SK-N-SH (cell line): Measurements from ENCODE around the gene CFAP91. TPM values are rescaled to one million over a fixed set of nuclear protein-coding genes. Genes with fewer than 3 reads are reported as not detected.

Experiments used
- CTCF ChIA-PET: fragments of 300-600, 350-600 bp; formaldehyde crosslinking; extraction: SDS; loops from one replicate; lab custom pipeline; 2021; lab: Yijun Ruan, JAX
- POLR2A ChIA-PET: fragments of 350-600 bp; sonication (Branson Sonifier 250); formaldehyde crosslinking; extraction: SDS; loops from one replicate; lab custom pipeline; 2020; ENCODE audit warnings: antibody characterized with exemption, inconsistent platforms; lab: Yijun Ruan, JAX
- DNase-seq: peaks from one replicate; pipeline ENCODE4 v3.0.0; 2012
- H2AFZ ChIP-seq: fragments of 200-600 bp; sonication (generic); 2 replicates; pipeline ENCODE4 v1.8.1; 2016; ENCODE audit warnings: antibody characterized with exemption, mild to moderate bottlenecking, low read depth
- H3F3A ChIP-seq: fragments of 200-600 bp; sonication (generic); replicated peaks from 2 replicates; pipeline ENCODE3; 2016; ENCODE audit warnings: antibody characterized with exemption, mild to moderate bottlenecking; ENCODE audit not compliant: insufficient read depth
- H3K27ac ChIP-seq, 2 experiments: fragments of 200-500 bp in 1 of 2; fragments of 200-600 bp in 1 of 2; sonication (Bioruptor generic) in 1 of 2; sonication (generic), shearing (Covaris generic) in 1 of 2; 2 replicates each; pipeline versions ENCODE4 v1.5.1 to v1.6.1; 2014 to 2016; ENCODE audit warnings: low read depth in 2 of 2, inconsistent platforms in 1 of 2, low read length in 1 of 2, mild to moderate bottlenecking in 1 of 2, mixed read lengths in 1 of 2
- H3K27me3 ChIP-seq: fragments of 200-600 bp; sonication (generic), shearing (Covaris generic); 2 replicates; pipeline ENCODE4 v1.6.1; 2016; ENCODE audit warnings: mixed run types; ENCODE audit not compliant: insufficient read depth
- H3K36me3 ChIP-seq, 2 experiments: fragments of 200-500 bp in 1 of 2; fragments of 200-600 bp in 1 of 2; sonication (Bioruptor generic) in 1 of 2; sonication (generic) in 1 of 2; replicated peaks in 1 of 2; 2 replicates each; pipeline versions ENCODE3 to v1.5.1; 2014 to 2016; ENCODE audit warnings: low read length in 1 of 2, mild to moderate bottlenecking in 1 of 2; ENCODE audit not compliant: insufficient read depth in 2 of 2, control insufficient read depth in 1 of 2
- H3K4me1 ChIP-seq, 2 experiments: fragments of 200-500 bp in 1 of 2; fragments of 200-600 bp in 1 of 2; sonication (Bioruptor generic) in 1 of 2; sonication (generic), shearing (Covaris generic) in 1 of 2; 2 replicates each; pipeline versions ENCODE4 v1.5.1 to v1.6.1; 2014 to 2016; ENCODE audit warnings: low read depth in 1 of 2, low read length in 1 of 2, mixed run types in 1 of 2; ENCODE audit not compliant: insufficient read depth in 2 of 2, control insufficient read depth in 1 of 2
- H3K4me2 ChIP-seq: fragments of 200-600 bp; sonication (generic), shearing (Covaris generic); 2 replicates; pipeline ENCODE4 v1.6.1; 2017; ENCODE audit warnings: mixed run types
- H3K4me3 ChIP-seq, 2 experiments: fragments of 200-500 bp in 1 of 2; fragments of 200-600 bp in 1 of 2; sonication (Bioruptor generic) in 1 of 2; sonication (generic), shearing (Covaris generic) in 1 of 2; 2 replicates each; pipeline versions ENCODE4 v1.5.1 to v1.8.1; 2014 to 2016; ENCODE audit warnings: low read depth in 2 of 2, inconsistent platforms in 1 of 2, low read length in 1 of 2, mild to moderate bottlenecking in 1 of 2, mixed read lengths in 1 of 2, moderate library complexity in 1 of 2
- H3K79me2 ChIP-seq: fragments of 200-600 bp; sonication (generic); 2 replicates; pipeline ENCODE4 v1.8.1; 2017; ENCODE audit warnings: mild to moderate bottlenecking; ENCODE audit not compliant: insufficient read depth
- H3K9ac ChIP-seq: fragments of 200-600 bp; sonication (generic); 2 replicates; pipeline ENCODE4 v1.6.1; 2017; ENCODE audit warnings: mixed run types
- H3K9me2 ChIP-seq: fragments of 200-600 bp; sonication (generic); 2 replicates; pipeline ENCODE4 v1.6.1; 2017; ENCODE audit warnings: mixed run types
- H3K9me3 ChIP-seq: fragments of 200-600 bp; sonication (generic); 2 replicates; pipeline ENCODE4 v1.6.1; 2017; ENCODE audit warnings: mixed run types, mild to moderate bottlenecking, moderate library complexity
- H4K20me1 ChIP-seq: fragments of 200-600 bp; sonication (generic); 2 replicates; pipeline ENCODE4 v1.6.1; 2017; ENCODE audit warnings: mild to moderate bottlenecking, mixed run types; ENCODE audit not compliant: insufficient read depth
- CHD2 ChIP-seq: fragments of 150-350 bp; IDR thresholded peaks from 2 replicates; pipeline ENCODE4 v1.6.1; 2018; ENCODE audit warnings: low read length; ENCODE audit not compliant: partially characterized antibody
- ELF1 ChIP-seq: IDR thresholded peaks from 2 replicates; pipeline ENCODE4 v1.4.0; 2012
- EP300 ChIP-seq, 2 experiments: IDR thresholded peaks; 2 replicates each; pipeline versions ENCODE4 v1.4.0 to v1.6.1; 2012; ENCODE audit warnings: borderline replicate concordance in 1 of 2, low read depth in 1 of 2, low read length in 1 of 2
- GATA2 ChIP-seq: sonication (generic); formaldehyde crosslinking; IDR thresholded peaks from 2 replicates; pipeline ENCODE4 v1.5.0; 2020; ENCODE audit warnings: mild to moderate bottlenecking, missing genetic modification reagents
- JUND ChIP-seq: IDR thresholded peaks from 2 replicates; pipeline ENCODE4 v1.4.0; 2012
- MEF2A ChIP-seq: IDR thresholded peaks from 2 replicates; pipeline ENCODE4 v1.4.0; 2012; ENCODE audit warnings: low read depth, borderline replicate concordance
- MXI1 ChIP-seq: IDR thresholded peaks from 2 replicates; pipeline ENCODE4 v1.6.1; 2012; ENCODE audit warnings: mild to moderate bottlenecking, low read depth, low read length, improper control_type of control experiment
- NFIC ChIP-seq: IDR thresholded peaks from 2 replicates; pipeline ENCODE4 v1.4.0; 2012; ENCODE audit warnings: borderline replicate concordance
- PBX3 ChIP-seq: IDR thresholded peaks from 2 replicates; pipeline ENCODE4; 2012
- RAD21 ChIP-seq: IDR thresholded peaks from 2 replicates; pipeline ENCODE4 v1.6.1; 2012; ENCODE audit warnings: mild to moderate bottlenecking, low read length
- RXRA ChIP-seq: IDR thresholded peaks from 2 replicates; pipeline ENCODE4 v1.4.0; 2012; ENCODE audit warnings: low read depth, mild to moderate bottlenecking, borderline replicate concordance
- SMC3 ChIP-seq: IDR thresholded peaks from 2 replicates; pipeline ENCODE4 v1.6.1; 2012; ENCODE audit warnings: low read depth, low read length, improper control_type of control experiment
- TAF1 ChIP-seq: IDR thresholded peaks from 2 replicates; pipeline ENCODE4 v1.6.1; 2012; ENCODE audit warnings: low read depth, mild to moderate bottlenecking, low read length, moderate library complexity, borderline replicate concordance
- TCF12 ChIP-seq: IDR thresholded peaks from 2 replicates; pipeline ENCODE4 v1.4.0; 2012
- TEAD4 ChIP-seq: IDR thresholded peaks from 2 replicates; pipeline ENCODE4 v1.4.0; 2012; ENCODE audit warnings: mild to moderate bottlenecking, borderline replicate concordance; ENCODE audit not compliant: insufficient read depth
- USF1 ChIP-seq: IDR thresholded peaks from 2 replicates; pipeline ENCODE4 v1.4.0; 2012; ENCODE audit warnings: low read depth, borderline replicate concordance
- USF2 ChIP-seq: fragments of 150-350 bp; IDR thresholded peaks from 2 replicates; pipeline ENCODE4 v1.6.1; 2017; ENCODE audit warnings: antibody characterized with exemption, low read length, low read depth, borderline replicate concordance
- WGBS: methylation state at CpG from one replicate; pipeline ENCODE4 v1.1.6; 2017; ENCODE audit warnings: low lambda C conversion rate; 5-methylcytosine and 5-hydroxymethylcytosine counted together
- polyA plus RNA-seq, 3 experiments: library from polyadenylated mRNA; depleted of rRNA; stranded (reverse); fragments of >200 nt; gene quantifications; 2 replicates each; pipeline ENCODE4 v1.2.3, GENCODE V29; 2012
- TF ChIP-seq, protein P1 (sequence below): fragments of 150-350 bp; IDR thresholded peaks from 2 replicates; pipeline ENCODE4 v1.6.1; 2016; ENCODE audit warnings: mild to moderate bottlenecking, low read depth, low read length
- TF ChIP-seq, protein P2 (sequence below): IDR thresholded peaks from 2 replicates; pipeline ENCODE4 v1.6.1; 2012; ENCODE audit warnings: mild to moderate bottlenecking, low read depth, low read length, moderate library complexity

CFAP91 gene
- polyA plus RNA-seq, 1 of the 3 experiments (the other 2 are of a cell fraction): 3.7 TPM

DNA sequence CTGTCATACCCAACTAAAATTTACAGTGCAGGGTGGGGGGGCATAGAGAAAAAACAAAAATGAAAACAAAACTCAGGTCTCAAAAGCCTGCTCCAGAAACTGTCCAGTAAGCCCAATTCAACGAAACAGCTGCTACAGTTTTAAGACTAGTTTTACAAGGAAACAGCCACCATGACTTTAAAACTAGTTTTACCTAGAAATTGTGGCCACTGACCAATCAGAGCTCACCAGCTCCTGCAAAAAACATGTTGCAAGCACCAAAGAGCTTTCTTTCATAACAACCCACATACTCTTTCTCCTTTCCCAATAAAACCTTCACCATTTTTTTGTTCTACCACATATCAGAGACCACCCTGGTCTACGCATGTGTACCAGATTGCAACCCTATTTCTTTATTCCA lies 7.3 kb upstream of the CFAP91 start:
- peak in 1 of 2 experiments; percentile 40; a peak in 1 of 4 replicates for TF ChIP-seq EP300 (IDR thresholded peaks at IDR 0.05; ENCODE audit: borderline replicate concordance in 1 of 2, low read depth in 1 of 2, low read length in 1 of 2)
- TF ChIP-seq RXRA: no peak
- H2AFZ ChIP-seq: no peak overlapping the region; the same call in 1 of the 2 replicates
- CTCF ChIA-PET: interaction anchor here (3.6 kb wide), 1 partner anchor 14 kb away, joined by 22 read pairs; no protein-coding TSS in a partner anchor
- H3K4me2 ChIP-seq: no peak overlapping the region
- H3K9ac ChIP-seq: no peak overlapping the region
- no peak overlapping the region for H3K4me3 ChIP-seq
- H3K9me3 ChIP-seq: no peaks in the 10 kb centered on the region
- 77% methylated on average over 2 of the region's 2 CpGs for WGBS
- POLR2A ChIA-PET: interaction anchor here (0.7 kb wide), 1 partner anchor 40 kb away, joined by 3 read pairs; no protein-coding TSS in a partner anchor
- DNase-seq: no peak
- no peaks in the 10 kb centered on the region for H3K79me2 ChIP-seq
- H3K36me3 ChIP-seq: no peaks in the 10 kb centered on the region
- H3F3A ChIP-seq: no peaks in the 10 kb centered on the region
- no peaks in the 10 kb centered on the region for H3K4me1 ChIP-seq
- no peaks in the 10 kb centered on the region for H3K27me3 ChIP-seq
- H3K27ac ChIP-seq: no peak overlapping the region
- no peaks in the 10 kb centered on the region for H4K20me1 ChIP-seq
- no peaks in the 10 kb centered on the region for H3K9me2 ChIP-seq

DNA sequence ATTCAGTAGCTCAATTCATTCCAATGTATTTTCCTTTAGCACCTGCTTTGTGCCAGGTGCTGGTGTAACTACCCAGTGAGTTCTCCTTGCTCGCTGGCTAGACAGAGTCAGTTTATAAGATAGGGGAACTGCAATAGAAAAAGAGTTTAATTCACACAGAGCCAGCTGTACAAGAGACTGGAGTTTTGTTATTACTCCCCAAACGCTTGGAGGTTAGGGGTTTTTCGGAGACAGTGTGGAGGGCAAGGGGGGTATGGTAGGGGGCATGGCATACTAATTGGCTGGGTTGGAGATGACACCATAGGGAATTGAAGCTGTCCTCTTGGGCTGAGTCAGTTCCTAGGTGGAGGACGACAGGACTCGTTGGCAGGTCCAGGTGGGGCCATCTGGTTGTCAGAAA lies 5.4 kb upstream of the CFAP91 start:
- Histone ChIP-seq H3K9me3 (no peaks in the 10 kb centered on the region), H3K4me1 (no peaks in the 10 kb centered on the region; a peak in 2 of 4 replicates), H3K9ac (no peak overlapping the region), H3K27ac (no peak overlapping the region), H3K27me3 (no peaks in the 10 kb centered on the region), H3K79me2 (no peaks in the 10 kb centered on the region), H3K4me2 (no peak overlapping the region), H3K36me3 (no peaks in the 10 kb centered on the region), H3F3A (no peaks in the 10 kb centered on the region), H2AFZ (no peak overlapping the region), H4K20me1 (no peaks in the 10 kb centered on the region), H3K4me3 (no peak overlapping the region), H3K9me2 (no peaks in the 10 kb centered on the region)
- TF ChIP-seq TCF12: no peak
- TF ChIP-seq USF1: no peak
- TF ChIP-seq JUND: no peak
- TF ChIP-seq, protein P1, sequence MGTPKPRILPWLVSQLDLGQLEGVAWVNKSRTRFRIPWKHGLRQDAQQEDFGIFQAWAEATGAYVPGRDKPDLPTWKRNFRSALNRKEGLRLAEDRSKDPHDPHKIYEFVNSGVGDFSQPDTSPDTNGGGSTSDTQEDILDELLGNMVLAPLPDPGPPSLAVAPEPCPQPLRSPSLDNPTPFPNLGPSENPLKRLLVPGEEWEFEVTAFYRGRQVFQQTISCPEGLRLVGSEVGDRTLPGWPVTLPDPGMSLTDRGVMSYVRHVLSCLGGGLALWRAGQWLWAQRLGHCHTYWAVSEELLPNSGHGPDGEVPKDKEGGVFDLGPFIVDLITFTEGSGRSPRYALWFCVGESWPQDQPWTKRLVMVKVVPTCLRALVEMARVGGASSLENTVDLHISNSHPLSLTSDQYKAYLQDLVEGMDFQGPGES: no peak
- TF ChIP-seq MEF2A: no peak
- no peak for TF ChIP-seq CHD2
- TF ChIP-seq, protein P2, sequence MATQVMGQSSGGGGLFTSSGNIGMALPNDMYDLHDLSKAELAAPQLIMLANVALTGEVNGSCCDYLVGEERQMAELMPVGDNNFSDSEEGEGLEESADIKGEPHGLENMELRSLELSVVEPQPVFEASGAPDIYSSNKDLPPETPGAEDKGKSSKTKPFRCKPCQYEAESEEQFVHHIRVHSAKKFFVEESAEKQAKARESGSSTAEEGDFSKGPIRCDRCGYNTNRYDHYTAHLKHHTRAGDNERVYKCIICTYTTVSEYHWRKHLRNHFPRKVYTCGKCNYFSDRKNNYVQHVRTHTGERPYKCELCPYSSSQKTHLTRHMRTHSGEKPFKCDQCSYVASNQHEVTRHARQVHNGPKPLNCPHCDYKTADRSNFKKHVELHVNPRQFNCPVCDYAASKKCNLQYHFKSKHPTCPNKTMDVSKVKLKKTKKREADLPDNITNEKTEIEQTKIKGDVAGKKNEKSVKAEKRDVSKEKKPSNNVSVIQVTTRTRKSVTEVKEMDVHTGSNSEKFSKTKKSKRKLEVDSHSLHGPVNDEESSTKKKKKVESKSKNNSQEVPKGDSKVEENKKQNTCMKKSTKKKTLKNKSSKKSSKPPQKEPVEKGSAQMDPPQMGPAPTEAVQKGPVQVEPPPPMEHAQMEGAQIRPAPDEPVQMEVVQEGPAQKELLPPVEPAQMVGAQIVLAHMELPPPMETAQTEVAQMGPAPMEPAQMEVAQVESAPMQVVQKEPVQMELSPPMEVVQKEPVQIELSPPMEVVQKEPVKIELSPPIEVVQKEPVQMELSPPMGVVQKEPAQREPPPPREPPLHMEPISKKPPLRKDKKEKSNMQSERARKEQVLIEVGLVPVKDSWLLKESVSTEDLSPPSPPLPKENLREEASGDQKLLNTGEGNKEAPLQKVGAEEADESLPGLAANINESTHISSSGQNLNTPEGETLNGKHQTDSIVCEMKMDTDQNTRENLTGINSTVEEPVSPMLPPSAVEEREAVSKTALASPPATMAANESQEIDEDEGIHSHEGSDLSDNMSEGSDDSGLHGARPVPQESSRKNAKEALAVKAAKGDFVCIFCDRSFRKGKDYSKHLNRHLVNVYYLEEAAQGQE: no peak
- no peak for TF ChIP-seq GATA2
- TF ChIP-seq ELF1: no peak
- no peak for TF ChIP-seq TEAD4
- TF ChIP-seq TAF1: no peak
- no peak for TF ChIP-seq RAD21
- no peak for TF ChIP-seq MXI1
- no peak for TF ChIP-seq PBX3
- TF ChIP-seq SMC3: no peak
- no peak for TF ChIP-seq USF2
- no peak for TF ChIP-seq NFIC
- POLR2A ChIA-PET: no interaction called here
- 80% methylated on average over 5 of the region's 5 CpGs for WGBS
- CTCF ChIA-PET: interaction anchor here (1.2 to 1.7 kb wide), 3 partner anchors 16 to 813 kb away, joined by 3 to 5 read pairs (median 3); no protein-coding TSS in a partner anchor
- DNase-seq: no peak
